Tibial artery (tissue), 4 donors: ENCODE measurements around the gene VWCE.

ENCODE experiments used
- DNase-seq, 2 donors: peaks; one replicate each; pipeline ENCODE4 v3.0.0-alpha.2; 2019
- H3K27ac ChIP-seq, 2 donors: fragments of 200-600 bp; sonication (generic) in 1 of 2; 1 replicate in 1 of 2; 2 replicates in 1 of 2; pipeline ENCODE4 v1.5.1; 2018 to 2019; ENCODE audit warnings: mild to moderate bottlenecking in 1 of 2
- H3K27me3 ChIP-seq, 2 donors: fragments of 200-600 bp; sonication (generic) in 1 of 2; one replicate each; pipeline versions ENCODE4 v1.5.1 to v1.6.0; 2016 to 2019
- H3K36me3 ChIP-seq, 3 donors: fragments of 200-600 bp; sonication (generic) in 2 of 3; one replicate each; pipeline ENCODE4 v1.5.1; 2016 to 2019; ENCODE audit warnings: mild to moderate bottlenecking in 2 of 3
- H3K4me1 ChIP-seq, 4 donors: fragments of 200-600 bp; sonication (generic) in 2 of 4; 1 replicate in 3 of 4; 2 replicates in 1 of 4; pipeline ENCODE4 v1.5.1; 2016 to 2019
- H3K4me3 ChIP-seq, 2 donors: fragments of 200-600 bp; sonication (generic) in 1 of 2; 1 replicate in 1 of 2; 2 replicates in 1 of 2; pipeline ENCODE4 v1.5.1; 2018 to 2019; ENCODE audit warnings: mild to moderate bottlenecking in 2 of 2
- H3K9me3 ChIP-seq, 3 donors: fragments of 200-600 bp; sonication (generic) in 1 of 3; one replicate each; pipeline ENCODE4 v1.5.1; 2016 to 2019
- CTCF ChIP-seq, 2 experiments: fragments of 200-600 bp in 1 of 2; fragments of 450-650 bp in 1 of 2; IDR thresholded peaks; one replicate each; pipeline ENCODE4 v1.5.1; 2017 to 2019; ENCODE audit warnings: antibody characterized with exemption in 2 of 2, mild to moderate bottlenecking in 1 of 2, moderate library complexity in 1 of 2
- intact Hi-C: fragments of 100-400 bp; cut with DNase I; formaldehyde crosslinking; loops from one replicate; pipeline ENCODE4 v1.15.0; 2023; ENCODE audit warnings: low total_unique reads

The VWCE gene

GRCh38 chr11:61339490-61339878 lies 44.4 kb upstream of the VWCE start:
- peaks cover 0 to 14% (median 1%) of the 10 kb centered on the region in 4 donors for H3K4me1 ChIP-seq
- H3K27ac ChIP-seq, result no peak overlapping the region
- intact Hi-C loops, result no loop called here
- H3K27me3 ChIP-seq, result no peaks in the 10 kb centered on the region
- no peak for TF ChIP-seq CTCF (IDR thresholded peaks at IDR 0.05)
- H3K36me3 ChIP-seq, result peaks cover 0 to 57% (median 6%) of the 10 kb centered on the region in 3 donors
- no peaks in the 10 kb centered on the region for H3K9me3 ChIP-seq
- H3K4me3 ChIP-seq, result no peak overlapping the region
- no peak for DNase-seq

- H3K9me3 ChIP-seq, result no peaks in the 10 kb centered on the region
- H3K36me3 ChIP-seq, result peaks cover 0 to 55% (median 6%) of the 10 kb centered on the region in 3 donors
- peaks cover 0 to 16% (median 1%) of the 10 kb centered on the region in 4 donors for H3K4me1 ChIP-seq
- no peak for TF ChIP-seq CTCF (IDR thresholded peaks at IDR 0.05)
- H3K27me3 ChIP-seq, result no peaks in the 10 kb centered on the region
- H3K4me3 ChIP-seq, result no peak overlapping the region
- DNase-seq, result no peak
- intact Hi-C loops, result loop anchor here (1.0 kb wide), 1 partner anchor 48 kb away; no protein-coding TSS in a partner anchor
- no peak overlapping the region for H3K27ac ChIP-seq
Observed at GRCh38 chr11:61338783-61339489, 43.8 kb upstream of the VWCE start.

GRCh38 chr11:61337706-61338470 lies 42.8 kb upstream of the VWCE start:
- TF ChIP-seq CTCF (IDR thresholded peaks at IDR 0.05), result no peak
- intact Hi-C loops, result loop anchor here (1.0 kb wide), 1 partner anchor 49 kb away; no protein-coding TSS in a partner anchor
- H3K27ac ChIP-seq, result no peak overlapping the region
- peaks cover 0 to 44% (median 6%) of the 10 kb centered on the region in 3 donors for H3K36me3 ChIP-seq
- DNase-seq, result no peak
- H3K4me1 ChIP-seq, result peaks cover 0 to 21% (median 6%) of the 10 kb centered on the region in 4 donors
- no peaks in the 10 kb centered on the region for H3K9me3 ChIP-seq
- no peak overlapping the region for H3K4me3 ChIP-seq
- no peaks in the 10 kb centered on the region for H3K27me3 ChIP-seq

GRCh38 chr11:61336171-61336935 lies 41.2 kb upstream of the VWCE start:
- Histone ChIP-seq H3K27ac (peak overlapping the region in 1 of 2 donors; percentile 54), H3K27me3 (no peaks in the 10 kb centered on the region), H3K9me3 (no peaks in the 10 kb centered on the region), H3K36me3 (peaks cover 0 to 29% (median 0%) of the 10 kb centered on the region in 3 donors), H3K4me1 (peaks cover 0 to 31% (median 14%) of the 10 kb centered on the region in 4 donors), H3K4me3 (no peak overlapping the region)
- intact Hi-C loops, result no loop called here
- DNase-seq, result peak; percentile 60 to 86
- TF ChIP-seq CTCF (IDR thresholded peaks at IDR 0.05), result peak; percentile 98 to 99

GRCh38 chr11:61335355-61335710 lies 40.2 kb upstream of the VWCE start:
- Histone ChIP-seq H3K4me3 (no peak overlapping the region), H3K9me3 (no peaks in the 10 kb centered on the region), H3K36me3 (peaks cover 0 to 21% (median 0%) of the 10 kb centered on the region in 3 donors), H3K27me3 (no peaks in the 10 kb centered on the region), H3K27ac (no peak overlapping the region), H3K4me1 (peaks cover 0 to 40% (median 22%) of the 10 kb centered on the region in 4 donors)
- no peak for DNase-seq
- no peak for TF ChIP-seq CTCF (IDR thresholded peaks at IDR 0.05)
- intact Hi-C loops, result no loop called here
